ENCODE data around the gene SYCP2L. TPM values are rescaled to one million over a fixed set of nuclear protein-coding genes. Genes with fewer than 3 reads are reported as not detected.

SYCP2L gene
- total and polyA plus RNA-seq, 9 of the 15 experiments (the other 6 are each of a cell fraction or from before 2014, with no cell fraction given) = 12.4 to 46.9 (median 22.0) TPM

- no peak for TF ChIP-seq VEZF1 (CRISPR knock-in tag; IDR thresholded peaks at IDR 0.05)
- no peak for TF ChIP-seq POLR2H (tag; IDR thresholded peaks at IDR 0.05; ENCODE audit: low read depth)
- no peak for TF ChIP-seq RBFOX2 (IDR thresholded peaks at IDR 0.05; ENCODE audit: low read depth, low read length)
- TF ChIP-seq SPI1 (IDR thresholded peaks at IDR 0.05; ENCODE audit: borderline replicate concordance, low read depth, low read length) = no peak
- TF ChIP-seq ARID2 (IDR thresholded peaks at IDR 0.05) = no peak
- no peak for TF ChIP-seq ZNF699 (CRISPR knock-in tag; IDR thresholded peaks at IDR 0.05; ENCODE audit: insufficient replicate concordance)
- TF ChIP-seq TOE1 (IDR thresholded peaks at IDR 0.05; ENCODE audit: borderline replicate concordance) = no peak
- TF ChIP-seq TOE1 (CRISPR knock-in tag; IDR thresholded peaks at IDR 0.05; ENCODE audit: borderline replicate concordance, low read depth) = no peak
- TF ChIP-seq NFE2 (IDR thresholded peaks at IDR 0.05; ENCODE audit: low read depth) = no peak
Measured at GRCh38 chr6:10896691-10897090, 9.8 kb downstream of the SYCP2L start (continued).

- no peak for DNase-seq (ENCODE audit: extremely low read depth in 1 of 4, low spot score in 3 of 4)
- ChIA-PET POLR2A (interaction anchor here (1.4 to 1.9 kb wide), 2 partner anchors 10 to 15 kb away, joined by 4 to 7 read pairs; partner anchors contain the start of gene SYCP2L), CTCF (ENCODE audit: low intra/inter-chr PET ratio) (no interaction called here)
- Histone ChIP-seq H3K9ac (ENCODE audit: insufficient read depth in 1 of 2, low read depth in 2 of 2, low read length in 2 of 2) (no peak overlapping the region), H3K4me2 (ENCODE audit: insufficient read depth, low read length) (no peak overlapping the region), H2AFZ (ENCODE audit: low read depth, low read length) (no peak overlapping the region), H3K4me3 (no peak overlapping the region), H3K79me2 (ENCODE audit: control insufficient read depth, insufficient read depth, low read length) (no peaks in the 10 kb centered on the region), H3K27me3 (ENCODE audit: control insufficient read depth in 2 of 2, insufficient read depth in 2 of 2, low read length in 2 of 2) (no peaks in the 10 kb centered on the region), H3K4me1 (replicated peaks in 1 of 2; ENCODE audit: control insufficient read depth in 2 of 2, insufficient read depth in 2 of 2, low read length in 2 of 2) (no peaks in the 10 kb centered on the region), H3K27ac (ENCODE audit: extremely low read depth, low read depth, low read length) (no peak overlapping the region), H4K20me1 (replicated peaks; ENCODE audit: control insufficient read depth, insufficient read depth, low read length) (no peaks in the 10 kb centered on the region), H3K36me3 (ENCODE audit: control insufficient read depth, insufficient read depth, low read length) (peaks cover 48% of the 10 kb centered on the region; the same call in 2 of the 3 replicates), H3K9me1 (ENCODE audit: control insufficient read depth, insufficient read depth, low read length) (no peaks in the 10 kb centered on the region), H3K9me3 (replicated peaks; ENCODE audit: control insufficient read depth, insufficient read depth, low read depth, low read length) (no peaks in the 10 kb centered on the region)
- ATAC-seq = no peak
- intact Hi-C loops (cut with micrococcal nuclease) (no loop called here), in situ Hi-C loops (cut with MboI) (no loop called here)
- WGBS (ENCODE audit: insufficient coverage, low coverage, missing lambda C conversion rate) = 90% methylated on average over 4 of the region's 4 CpGs
- FAIRE-seq = no peak
- no TSS peak for BruUV-seq (replicated peaks)
- no peak for TF ChIP-seq ZNF217 (CRISPR knock-in tag; IDR thresholded peaks at IDR 0.05)
- no peak for TF ChIP-seq ETS2 (tag; IDR thresholded peaks at IDR 0.05; ENCODE audit: borderline replicate concordance, poor library complexity, severe bottlenecking)
- TF ChIP-seq SIX5 (IDR thresholded peaks at IDR 0.05; ENCODE audit: borderline replicate concordance in 1 of 2, insufficient read depth in 1 of 2, low read depth in 1 of 2, low read length in 2 of 2) = no peak
- no peak for TF ChIP-seq SRSF1 (IDR thresholded peaks at IDR 0.05; ENCODE audit: low read depth, low read length)
- no peak for TF ChIP-seq ZNF165 (CRISPR knock-in tag; IDR thresholded peaks at IDR 0.05; ENCODE audit: borderline replicate concordance)
- TF ChIP-seq MAFG (tag; conservative IDR thresholded peaks at IDR 0.05) = no peak
- no peak for TF ChIP-seq PKNOX1 (IDR thresholded peaks at IDR 0.05)
- TF ChIP-seq, protein P1, sequence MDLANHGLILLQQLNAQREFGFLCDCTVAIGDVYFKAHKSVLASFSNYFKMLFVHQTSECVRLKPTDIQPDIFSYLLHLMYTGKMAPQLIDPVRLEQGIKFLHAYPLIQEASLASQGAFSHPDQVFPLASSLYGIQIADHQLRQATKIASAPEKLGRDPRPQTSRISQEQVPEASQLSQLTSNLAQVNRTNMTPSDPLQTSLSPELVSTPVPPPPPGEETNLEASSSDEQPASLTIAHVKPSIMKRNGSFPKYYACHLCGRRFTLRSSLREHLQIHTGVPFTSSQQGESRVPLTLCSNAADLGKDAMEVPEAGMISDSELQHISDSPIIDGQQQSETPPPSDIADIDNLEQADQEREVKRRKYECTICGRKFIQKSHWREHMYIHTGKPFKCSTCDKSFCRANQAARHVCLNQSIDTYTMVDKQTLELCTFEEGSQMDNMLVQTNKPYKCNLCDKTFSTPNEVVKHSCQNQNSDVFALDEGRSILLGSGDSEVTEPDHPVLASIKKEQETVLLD (IDR thresholded peaks at IDR 0.05) = no peak
- no peak for TF ChIP-seq ZNF311 (CRISPR knock-in tag; IDR thresholded peaks at IDR 0.05)
- no peak for TF ChIP-seq BRCA1 (IDR thresholded peaks at IDR 0.05)
- no peak for TF ChIP-seq BRCA1 (CRISPR knock-in tag; IDR thresholded peaks at IDR 0.05)
Measured at GRCh38 chr6:10901770-10902169, 14.9 kb downstream of the SYCP2L start.
